ENCODE data around the gene SCUBE1.

The SCUBE1 gene

DNA sequence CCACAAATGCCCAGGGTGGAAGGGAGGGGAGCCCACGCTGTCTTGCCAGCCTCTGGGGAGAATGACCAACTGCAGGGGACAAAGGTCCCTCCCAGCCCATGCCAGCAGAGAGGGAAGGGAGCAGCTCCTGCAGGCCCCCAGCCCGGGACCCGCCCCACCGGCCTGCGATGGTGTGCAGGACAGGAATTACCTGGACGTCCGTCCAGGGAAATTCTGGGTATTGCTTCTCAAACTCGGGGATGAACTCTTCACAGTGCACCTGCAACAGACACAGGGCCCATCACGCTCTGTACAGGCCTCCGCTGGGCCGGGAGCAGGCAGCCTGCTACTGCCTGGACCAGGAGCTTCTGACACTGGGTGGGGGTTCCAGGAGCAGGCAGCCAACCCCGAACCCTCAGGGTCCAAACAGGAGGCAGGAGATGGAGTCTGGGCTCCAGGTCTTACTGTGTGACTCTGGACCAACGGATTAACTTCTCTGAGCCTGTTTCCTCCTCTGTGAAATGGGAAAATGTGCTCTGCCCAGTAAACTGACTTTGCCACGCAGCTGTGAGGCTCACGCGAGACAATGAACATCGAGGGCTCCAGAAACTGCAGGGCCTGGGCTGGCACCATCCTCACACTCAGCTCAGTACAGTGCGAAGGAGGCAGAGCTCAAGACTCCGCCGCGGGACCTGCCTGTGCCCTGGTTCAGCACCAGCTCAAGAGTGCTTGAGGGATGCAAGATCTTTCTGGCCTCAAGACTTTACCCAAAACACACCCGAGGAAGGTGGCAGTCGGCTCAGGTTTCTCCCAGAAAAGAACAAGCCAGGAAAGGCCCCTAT is 173.7 kb downstream of the SCUBE1 start:
- FAIRE-seq: no peak

- no peak for FAIRE-seq
These were observed 174.5 kb downstream of the SCUBE1 start for GRCh38 chr22:43168471-43169309.

GRCh38 chr22:43167001-43167589 is 176.1 kb downstream of the SCUBE1 start:
- FAIRE-seq: no peak

DNA sequence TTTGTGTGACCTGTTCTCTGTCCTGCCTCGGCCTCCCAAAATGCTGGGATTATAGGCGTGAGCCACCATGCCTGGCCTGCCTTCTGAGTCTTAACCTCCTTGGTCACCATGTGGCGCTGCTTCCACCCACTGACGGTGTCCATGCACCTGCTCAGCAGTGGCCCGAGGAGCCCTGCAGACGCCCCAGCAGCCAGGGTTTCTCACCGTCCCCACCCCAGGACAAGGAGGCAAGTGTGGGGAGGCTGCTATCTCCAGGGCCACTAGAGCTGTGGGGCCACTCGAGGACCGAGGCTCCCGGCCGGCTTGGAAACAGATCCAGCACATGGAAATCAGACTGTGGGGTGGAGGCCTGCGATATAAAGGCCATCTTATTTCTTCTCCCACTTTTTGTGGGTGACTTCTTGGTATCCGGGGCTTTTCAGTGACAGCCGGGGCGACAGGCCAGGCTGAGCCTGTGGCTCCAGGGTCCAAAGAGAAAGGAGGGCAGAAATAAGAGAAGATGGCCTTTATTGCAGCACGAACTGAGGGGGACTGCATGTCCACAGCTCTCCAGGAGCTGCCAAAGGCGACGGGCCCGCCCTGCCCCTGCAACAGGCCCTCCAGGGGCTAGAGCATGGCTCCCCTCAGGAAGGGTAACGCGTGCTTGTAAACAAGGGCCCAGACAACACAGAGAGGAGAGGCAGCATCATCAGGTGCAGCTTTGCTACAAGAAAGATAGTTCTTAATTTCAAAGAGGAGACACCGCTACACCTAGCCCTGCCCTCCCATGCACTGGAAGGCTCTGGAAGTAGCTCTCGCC is 176.8 kb downstream of the SCUBE1 start:
- FAIRE-seq: no peak

- FAIRE-seq: no peak
These were observed 178.5 kb downstream of the SCUBE1 start for GRCh38 chr22:43164636-43165035.

- no peak for FAIRE-seq
These were observed 179.9 kb downstream of the SCUBE1 start for GRCh38 chr22:43163241-43163795.

DNA sequence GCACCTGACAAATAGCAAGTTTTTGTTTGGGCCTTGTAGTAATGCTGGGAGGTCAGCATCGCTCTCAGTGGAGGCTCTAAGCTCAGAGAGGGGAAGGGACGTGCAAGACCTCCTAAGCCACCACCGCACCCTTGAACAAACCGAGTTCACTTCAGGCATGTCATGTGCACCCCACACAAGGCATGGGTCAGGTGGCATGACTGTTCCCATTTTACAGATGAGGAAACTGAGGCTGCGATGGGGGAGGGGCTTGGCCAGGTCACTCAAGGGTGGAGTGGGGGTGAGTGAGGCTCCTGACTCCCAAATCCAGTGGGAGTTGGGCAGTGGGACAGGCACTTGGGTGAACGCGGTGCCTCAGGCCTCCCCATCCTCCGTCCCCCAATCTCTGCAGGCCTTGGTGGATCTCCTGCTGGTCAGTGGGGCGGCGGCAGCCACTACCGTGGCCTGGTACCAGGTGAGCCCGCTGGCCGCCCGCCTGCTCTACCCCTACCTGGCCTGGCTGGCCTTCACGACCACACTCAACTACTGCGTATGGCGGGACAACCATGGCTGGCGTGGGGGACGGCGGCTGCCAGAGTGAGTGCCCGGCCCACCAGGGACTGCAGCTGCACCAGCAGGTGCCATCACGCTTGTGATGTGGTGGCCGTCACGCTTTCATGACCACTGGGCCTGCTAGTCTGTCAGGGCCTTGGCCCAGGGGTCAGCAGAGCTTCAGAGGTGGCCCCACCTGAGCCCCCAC is 180.6 kb downstream of the SCUBE1 start:
- FAIRE-seq: no peak

DNA sequence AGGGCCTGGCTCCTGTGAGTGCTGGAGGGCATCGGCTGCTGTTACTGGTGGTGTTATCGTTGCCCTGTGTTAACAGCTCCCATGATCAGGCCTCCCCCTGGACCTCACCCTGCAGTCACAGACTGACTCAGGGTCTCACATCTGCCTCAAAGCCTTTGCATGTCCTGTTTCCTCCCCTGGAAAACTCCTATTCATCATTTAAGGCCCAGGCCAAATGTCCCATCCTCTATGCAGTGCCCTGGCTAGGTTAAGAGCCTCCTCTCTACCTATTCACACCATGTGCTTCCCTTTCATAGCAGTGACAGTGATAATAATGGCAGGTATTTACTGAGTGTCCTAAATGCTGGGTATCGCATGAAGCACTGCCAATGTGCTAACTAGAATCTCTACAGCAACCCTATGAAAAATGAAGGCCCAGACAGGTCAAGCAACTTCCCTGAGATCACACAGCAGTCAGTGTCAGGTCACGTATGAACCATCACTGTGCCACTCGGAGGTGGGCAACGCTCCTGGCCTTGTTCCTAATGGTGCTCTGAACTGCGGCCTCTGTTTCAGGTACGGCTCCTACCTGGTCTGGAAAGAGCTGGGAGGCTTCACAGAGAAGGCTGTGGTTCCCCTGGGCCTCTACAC is 182.6 kb downstream of the SCUBE1 start:
- no peak for FAIRE-seq

GRCh38 chr22:43159484-43160178 is 183.5 kb downstream of the SCUBE1 start:
- FAIRE-seq: no peak

- no peak for FAIRE-seq
These were observed 184.2 kb downstream of the SCUBE1 start for GRCh38 chr22:43158778-43159483.

DNA sequence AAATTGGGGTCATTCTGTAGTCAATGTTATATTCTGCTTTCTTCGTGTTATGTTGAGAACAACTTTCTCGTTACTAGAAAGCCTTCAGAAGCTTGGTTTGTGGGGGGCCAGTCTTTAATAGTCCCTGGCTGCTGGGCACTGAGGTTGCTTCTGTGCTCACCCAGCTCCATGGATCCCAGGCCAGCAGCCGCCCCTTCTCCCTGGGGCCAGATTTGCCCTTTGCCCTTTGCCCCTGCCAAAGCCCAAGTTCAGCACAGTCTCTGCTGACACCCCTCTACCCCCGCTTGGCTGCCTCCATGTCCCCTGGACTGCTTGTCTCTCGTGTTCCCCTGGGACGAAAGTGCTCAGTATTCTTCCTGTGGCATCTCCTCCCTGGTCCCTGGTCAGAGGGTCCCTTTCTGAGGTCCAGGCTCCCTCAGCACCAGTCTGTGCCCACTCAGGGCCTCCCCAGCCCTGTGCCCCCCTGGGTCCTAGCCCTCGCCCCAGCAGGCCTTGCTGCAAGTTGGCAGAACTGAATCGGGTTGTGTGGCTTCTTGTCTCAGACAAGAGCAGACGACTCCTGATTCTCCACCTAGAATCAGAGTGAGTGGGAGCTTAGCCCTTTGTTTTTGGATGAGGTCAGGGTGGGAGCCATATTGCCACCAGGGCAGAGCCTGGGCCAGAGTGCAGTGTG is 185.2 kb downstream of the SCUBE1 start:
- FAIRE-seq: no peak

DNA sequence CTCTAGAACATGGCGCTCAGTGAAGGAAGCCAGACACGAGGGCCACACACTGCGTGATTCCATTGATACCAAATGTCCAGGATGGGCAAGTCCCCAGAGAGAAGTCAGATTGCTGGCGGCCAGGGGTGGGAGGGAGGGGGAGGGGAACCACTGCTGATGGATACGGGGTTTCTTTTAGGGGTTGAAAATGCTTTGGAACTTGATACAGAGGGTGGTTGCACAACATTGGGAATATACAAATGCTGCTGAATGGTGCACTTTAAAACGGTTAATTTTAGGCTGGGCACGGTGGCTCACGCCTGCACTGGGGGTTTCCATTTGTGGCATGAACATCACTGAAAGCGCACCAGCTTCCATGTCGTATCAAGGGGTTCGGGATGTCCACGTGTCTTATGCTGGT is 186.8 kb downstream of the SCUBE1 start:
- no peak for FAIRE-seq

GRCh38 chr22:43155789-43156188 is 187.4 kb downstream of the SCUBE1 start:
- FAIRE-seq: no peak

GRCh38 chr22:43154887-43155536 is 188.2 kb downstream of the SCUBE1 start:
- no peak for FAIRE-seq

GRCh38 chr22:43153899-43154298 is 189.3 kb downstream of the SCUBE1 start:
- FAIRE-seq: no peak

DNA sequence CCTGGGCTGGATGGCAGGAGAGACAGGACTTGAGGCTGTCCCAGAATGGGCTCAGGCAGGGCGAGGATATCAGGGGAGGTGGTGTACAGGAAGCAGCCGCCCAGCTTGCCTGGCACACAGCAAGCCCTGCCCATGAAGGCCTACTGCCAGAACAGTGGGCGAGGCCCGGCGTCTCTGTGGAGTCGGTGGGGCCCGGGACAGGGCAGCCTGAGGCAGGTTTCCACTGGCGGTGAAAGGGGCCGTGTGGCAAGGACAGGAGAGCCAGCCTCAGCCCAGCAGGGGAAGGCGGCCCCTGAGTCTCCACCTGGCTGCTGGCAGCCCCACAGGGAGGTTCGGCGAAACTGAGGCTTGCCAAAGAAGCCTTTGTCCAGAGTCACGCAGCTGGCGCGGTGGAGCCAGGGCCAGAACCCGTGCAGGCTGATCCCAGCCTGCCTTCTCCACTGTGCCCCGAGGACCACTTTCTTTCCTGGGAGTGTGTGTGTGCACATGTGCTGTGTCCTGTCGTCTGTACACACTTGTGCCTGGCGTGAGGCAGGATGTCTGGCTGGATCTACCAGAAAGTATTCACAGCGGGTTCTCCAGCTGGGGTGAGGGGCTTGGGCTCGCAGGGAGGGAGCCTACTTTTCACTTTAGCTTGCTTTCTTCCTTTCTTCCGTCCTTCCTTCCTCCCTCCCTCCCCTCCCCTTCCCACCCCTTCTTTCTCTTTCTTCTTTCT is 190.7 kb downstream of the SCUBE1 start:
- no peak for FAIRE-seq

- no peak for FAIRE-seq
These were observed 191.2 kb downstream of the SCUBE1 start for GRCh38 chr22:43152003-43152356.

All from A204.1 (cell line).